ENCODE results near the gene TRAF7. TPM values are rescaled to one million over a fixed set of nuclear protein-coding genes. Genes with fewer than 3 reads are reported as not detected.
"Not testable (repeated sequence)": the region's sequence is repeated elsewhere in the genome, so short reads cannot be mapped to it uniquely, and the experiment has no call there.

TRAF7 gene
- total RNA-seq, 1 donor from 2014 or later = 70.7 TPM

DNA sequence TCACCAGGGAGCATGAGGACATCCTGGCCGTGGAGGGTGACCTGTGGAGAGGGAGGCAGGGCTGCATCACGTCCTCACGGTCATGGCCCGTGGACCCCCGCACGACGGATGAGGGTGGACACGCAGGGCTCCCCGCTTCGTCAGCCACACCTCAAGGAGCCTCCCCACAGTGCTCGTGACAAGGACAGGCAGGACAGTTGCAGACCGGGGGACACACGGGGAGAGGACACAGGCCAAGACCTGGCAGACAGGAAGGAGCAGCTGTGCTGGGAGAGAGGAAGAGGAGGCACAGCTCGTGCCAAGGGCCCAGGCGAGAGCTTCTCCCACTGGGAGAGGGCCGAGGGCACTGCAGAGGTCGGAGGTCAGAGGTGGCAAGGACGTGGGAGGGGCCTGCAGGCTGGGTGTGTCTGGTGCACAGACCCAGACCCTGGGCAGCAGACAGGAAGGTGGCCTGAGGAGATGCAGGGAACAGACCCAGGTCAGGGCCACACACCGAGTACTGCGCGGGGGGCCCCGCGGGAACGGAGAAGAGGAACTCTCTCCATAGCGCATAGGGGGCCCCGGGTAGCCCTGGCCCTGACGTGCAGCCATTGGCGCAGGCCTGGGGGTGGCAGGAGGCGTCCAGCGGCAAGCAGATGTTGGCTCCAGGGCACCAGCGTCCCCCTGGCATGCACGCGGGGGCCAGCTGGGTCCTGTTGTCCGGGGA is 40.5 kb upstream of the TRAF7 start:
- H3K27me3 Mint-ChIP-seq (ENCODE audit: low read depth); H3K4me3 Mint-ChIP-seq (ENCODE audit: low read depth); H3K36me3 Mint-ChIP-seq (ENCODE audit: low read depth); H3K9me3 Mint-ChIP-seq; intact Hi-C loops (cut with micrococcal nuclease); H3K27ac Mint-ChIP-seq; H3K4me1 Mint-ChIP-seq (ENCODE audit: low read depth); DNase-seq (ENCODE audit: low spot score): not testable (repeated sequence)

DNA sequence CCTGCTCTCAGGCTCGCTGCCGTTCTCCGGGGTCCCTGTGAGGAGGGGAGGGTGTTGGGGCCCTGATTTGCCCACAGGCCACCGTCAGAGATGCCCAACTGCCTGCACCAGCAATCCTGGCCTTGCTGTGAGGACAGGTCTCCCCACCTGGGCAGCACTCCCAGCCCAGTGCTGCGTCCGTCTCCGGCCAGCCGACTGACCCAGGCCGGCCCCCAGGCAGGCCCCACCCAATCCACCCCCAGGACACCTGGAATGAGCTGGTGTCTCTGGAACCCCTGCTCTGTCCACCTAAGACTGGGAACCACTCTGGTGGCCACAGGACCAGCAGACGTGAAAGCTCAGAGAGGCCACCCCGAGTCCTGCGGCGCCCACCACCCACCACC is 40.0 kb upstream of the TRAF7 start:
- Mint-ChIP-seq H3K36me3 (ENCODE audit: low read depth) (peaks cover 2% of the 10 kb centered on the region), H3K4me3 (ENCODE audit: low read depth) (no peak overlapping the region), H3K9me3 (no peaks in the 10 kb centered on the region), H3K4me1 (ENCODE audit: low read depth) (no peaks in the 10 kb centered on the region), H3K27me3 (ENCODE audit: low read depth) (no peaks in the 10 kb centered on the region), H3K27ac (no peak overlapping the region)
- intact Hi-C loops (cut with micrococcal nuclease) = no loop called here
- DNase-seq (ENCODE audit: low spot score) = no peak

DNA sequence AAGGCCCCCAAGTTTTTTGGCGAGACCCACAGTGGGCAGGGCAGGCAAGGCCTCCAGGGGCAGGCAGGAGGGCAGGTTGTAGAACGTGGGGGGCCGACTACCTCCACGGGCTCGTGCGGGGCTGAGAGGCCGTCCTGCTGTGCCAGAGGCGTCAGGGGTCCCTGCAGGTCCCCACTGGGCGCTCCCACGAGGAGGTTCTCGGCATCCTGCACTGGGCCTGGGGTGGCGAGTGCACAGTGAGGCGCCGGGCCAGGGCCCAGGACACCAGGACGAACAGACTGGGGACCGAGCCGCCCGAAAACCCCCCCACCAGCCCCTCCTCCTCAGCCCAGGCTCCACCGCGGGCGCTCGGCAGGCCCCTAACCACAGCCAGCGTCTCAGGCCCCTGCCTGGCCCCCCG is 39.2 kb upstream of the TRAF7 start:
- H3K4me1 Mint-ChIP-seq (ENCODE audit: low read depth); H3K9me3 Mint-ChIP-seq; DNase-seq (ENCODE audit: low spot score); H3K27me3 Mint-ChIP-seq (ENCODE audit: low read depth); intact Hi-C loops (cut with micrococcal nuclease); H3K36me3 Mint-ChIP-seq (ENCODE audit: low read depth); H3K4me3 Mint-ChIP-seq (ENCODE audit: low read depth); H3K27ac Mint-ChIP-seq: not testable (repeated sequence)

DNA sequence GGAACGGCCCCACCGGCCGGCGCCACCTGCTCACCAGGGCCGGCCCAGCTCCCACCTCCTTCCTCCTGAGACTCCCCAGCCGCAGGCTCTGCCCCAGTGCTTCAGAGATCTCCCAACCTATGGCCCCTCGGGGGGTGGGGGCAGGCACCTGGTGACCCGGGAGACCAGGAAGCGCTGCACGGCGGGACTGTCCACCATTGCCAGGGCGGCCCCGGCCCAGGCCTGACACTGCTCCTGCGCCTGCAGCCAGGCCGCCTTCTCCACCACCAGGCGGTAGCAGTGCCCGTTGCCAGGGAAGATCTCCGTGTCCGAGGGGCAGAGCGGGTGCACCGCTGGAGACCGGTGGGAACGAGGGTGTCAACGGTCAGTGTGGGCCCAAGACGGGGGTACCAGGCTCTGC is 38.2 kb upstream of the TRAF7 start:
- H3K4me1 Mint-ChIP-seq (ENCODE audit: low read depth); DNase-seq (ENCODE audit: low spot score); intact Hi-C loops (cut with micrococcal nuclease); H3K36me3 Mint-ChIP-seq (ENCODE audit: low read depth); H3K27ac Mint-ChIP-seq; H3K27me3 Mint-ChIP-seq (ENCODE audit: low read depth); H3K4me3 Mint-ChIP-seq (ENCODE audit: low read depth); H3K9me3 Mint-ChIP-seq: not testable (repeated sequence)

DNA sequence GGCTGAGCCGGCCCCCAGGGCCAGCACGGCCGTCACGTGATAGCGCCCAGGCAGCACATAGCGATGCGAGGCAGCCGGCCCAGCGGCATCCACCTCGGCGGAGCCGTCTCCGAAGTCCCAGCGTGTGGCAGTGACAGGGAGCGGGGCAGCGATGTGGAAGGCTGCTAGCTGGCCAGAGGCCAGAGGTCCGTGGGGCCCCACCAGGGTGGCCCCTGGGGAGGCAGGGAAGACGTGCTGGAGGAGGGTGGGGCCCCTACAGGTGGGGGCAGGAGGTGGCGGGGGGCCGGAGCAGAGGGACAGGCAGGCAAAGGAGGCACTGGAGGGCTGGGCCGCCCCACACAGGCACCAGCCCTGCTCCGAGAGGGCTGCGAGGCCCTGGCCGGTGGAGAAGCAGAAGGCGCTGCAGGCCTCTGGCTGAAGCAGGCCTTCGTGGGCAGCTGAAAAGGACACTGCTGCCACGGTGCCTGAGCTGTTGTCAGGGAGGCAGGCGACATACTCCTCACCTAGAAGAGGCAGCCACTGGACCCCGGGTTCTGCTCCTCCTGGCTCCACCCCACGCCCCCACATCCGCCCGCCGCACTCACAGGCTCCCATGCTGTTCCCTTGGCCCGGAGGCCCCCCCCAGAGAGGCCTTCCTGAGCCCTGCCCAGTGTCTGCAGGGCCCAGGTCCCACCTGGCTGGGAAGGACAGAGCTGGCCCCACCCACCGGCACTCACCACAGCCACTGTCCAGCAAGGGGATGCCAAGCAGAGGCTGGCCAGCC is 37.4 kb upstream of the TRAF7 start:
- DNase-seq (ENCODE audit: low spot score); H3K27ac Mint-ChIP-seq; intact Hi-C loops (cut with micrococcal nuclease); H3K4me1 Mint-ChIP-seq (ENCODE audit: low read depth); H3K9me3 Mint-ChIP-seq; H3K36me3 Mint-ChIP-seq (ENCODE audit: low read depth); H3K27me3 Mint-ChIP-seq (ENCODE audit: low read depth); H3K4me3 Mint-ChIP-seq (ENCODE audit: low read depth): not testable (repeated sequence)

DNA sequence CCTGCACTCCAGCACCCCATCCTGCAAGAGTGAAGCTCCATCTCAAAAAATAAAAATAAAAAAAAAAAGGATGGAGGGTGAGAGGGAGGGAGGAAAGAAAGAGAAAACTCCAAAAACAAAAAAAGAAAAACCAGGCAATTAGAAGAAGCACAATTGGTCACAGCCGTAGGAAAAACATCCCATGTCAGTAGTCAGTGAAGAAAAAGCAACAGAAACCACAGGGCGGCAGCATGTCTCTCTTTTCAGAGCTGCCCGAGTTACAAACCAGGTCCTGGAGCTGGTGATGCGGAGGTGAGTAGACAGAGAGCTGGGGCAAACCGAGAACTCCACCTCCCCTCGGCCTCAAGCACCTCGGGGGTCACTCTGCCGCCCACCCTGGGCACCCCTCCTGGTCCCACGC is 34.3 kb upstream of the TRAF7 start:
- H3K27me3 Mint-ChIP-seq (ENCODE audit: low read depth); DNase-seq (ENCODE audit: low spot score); H3K4me1 Mint-ChIP-seq (ENCODE audit: low read depth); H3K4me3 Mint-ChIP-seq (ENCODE audit: low read depth); intact Hi-C loops (cut with micrococcal nuclease); H3K36me3 Mint-ChIP-seq (ENCODE audit: low read depth); H3K27ac Mint-ChIP-seq; H3K9me3 Mint-ChIP-seq: not testable (repeated sequence)

DNA sequence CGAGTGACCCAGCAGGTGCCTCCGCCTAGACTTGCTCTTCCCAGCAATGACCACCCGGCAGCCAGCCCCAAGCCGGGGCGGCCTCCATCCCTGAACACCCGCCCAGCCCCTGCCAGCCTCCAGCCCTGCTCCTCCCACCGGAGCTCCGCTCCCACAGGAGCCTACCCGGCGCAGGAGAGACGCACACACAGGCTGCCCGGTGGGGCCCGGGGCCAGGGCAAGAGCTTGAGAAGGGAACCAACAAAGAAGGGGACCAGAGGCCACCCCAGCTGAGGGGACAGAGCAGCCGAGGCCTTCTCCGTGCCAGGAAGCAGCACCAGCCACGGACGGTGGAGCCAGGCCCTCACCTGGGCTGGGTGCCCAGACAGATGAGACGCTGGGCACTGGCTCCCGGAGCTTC is 33.7 kb upstream of the TRAF7 start:
- Mint-ChIP-seq H3K36me3 (ENCODE audit: low read depth) (no peaks in the 10 kb centered on the region), H3K4me1 (ENCODE audit: low read depth) (no peaks in the 10 kb centered on the region)
- intact Hi-C loops (cut with micrococcal nuclease) = no loop called here

DNA sequence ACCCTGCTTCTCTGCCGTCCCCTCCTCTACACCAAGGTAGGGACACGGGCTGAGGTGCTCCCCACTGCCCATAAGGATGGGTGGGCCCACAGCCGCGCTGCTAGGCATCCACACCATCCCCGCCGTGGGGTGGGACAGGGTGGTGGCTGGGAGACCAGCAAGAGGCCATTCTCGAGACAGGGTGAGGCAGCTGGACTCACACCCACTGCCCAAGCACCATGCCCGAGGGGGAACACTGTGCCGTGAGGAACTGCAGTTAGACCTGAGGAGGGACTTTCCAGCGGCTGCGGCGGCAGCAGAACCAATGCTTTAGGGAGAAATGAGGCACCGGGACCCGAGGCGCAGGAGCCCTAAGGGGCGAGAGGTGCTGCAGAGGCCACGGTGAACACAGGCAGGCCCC is 33.2 kb upstream of the TRAF7 start:
- no peaks in the 10 kb centered on the region for H3K9me3 Mint-ChIP-seq
- no peak overlapping the region for H3K27ac Mint-ChIP-seq
- no peak for DNase-seq (ENCODE audit: low spot score)
- intact Hi-C loops (cut with micrococcal nuclease) = no loop called here
- no peaks in the 10 kb centered on the region for H3K27me3 Mint-ChIP-seq (ENCODE audit: low read depth)
- H3K4me1 Mint-ChIP-seq (ENCODE audit: low read depth) = no peaks in the 10 kb centered on the region
- H3K36me3 Mint-ChIP-seq (ENCODE audit: low read depth) = no peaks in the 10 kb centered on the region
- no peak overlapping the region for H3K4me3 Mint-ChIP-seq (ENCODE audit: low read depth)

More for the DNA sequence above, 33.7 kb upstream of the TRAF7 start:
- Mint-ChIP-seq H3K4me3 (ENCODE audit: low read depth) (no peak overlapping the region), H3K9me3 (no peaks in the 10 kb centered on the region), H3K27me3 (ENCODE audit: low read depth) (no peaks in the 10 kb centered on the region), H3K27ac (no peak overlapping the region)
- no peak for DNase-seq (ENCODE audit: low spot score)

DNA sequence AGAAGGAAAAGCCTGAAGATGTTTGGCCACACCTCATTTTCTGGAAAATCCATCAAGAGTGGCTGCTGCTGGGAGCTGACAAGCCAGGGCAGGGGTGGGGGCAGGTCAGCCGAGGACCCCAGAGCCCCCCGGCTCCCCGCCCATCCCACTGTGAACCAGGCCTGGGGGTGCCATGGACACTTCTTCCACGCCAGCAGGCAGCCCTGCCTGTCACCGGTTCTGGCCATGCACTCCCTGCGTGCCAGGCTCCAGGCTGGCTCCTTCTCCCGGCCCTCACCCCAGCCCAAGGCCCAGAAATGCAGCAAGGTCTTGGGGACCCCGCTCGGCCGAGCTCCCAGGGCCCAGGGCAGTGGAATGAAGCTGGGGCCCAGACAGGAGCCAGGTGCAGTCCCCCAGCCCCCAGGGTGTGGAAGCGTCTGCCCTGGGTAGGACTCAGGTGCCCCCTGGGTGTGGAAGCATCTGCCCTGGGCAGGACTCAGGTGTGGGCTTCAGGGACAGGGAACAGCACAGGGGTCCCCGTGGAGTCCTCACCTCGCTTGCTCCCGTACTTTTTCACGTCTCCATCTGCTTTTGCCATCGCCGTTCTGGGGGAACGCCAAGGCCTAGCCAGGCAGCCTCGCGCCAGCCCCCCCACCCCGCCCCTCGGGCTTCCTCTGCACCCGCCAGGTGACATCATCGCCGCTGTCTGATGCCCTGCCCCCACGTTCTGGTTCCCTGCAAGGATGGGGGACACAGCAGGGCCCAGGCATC is 32.5 kb upstream of the TRAF7 start:
- H3K4me3 Mint-ChIP-seq (ENCODE audit: low read depth); H3K27me3 Mint-ChIP-seq (ENCODE audit: low read depth); intact Hi-C loops (cut with micrococcal nuclease); H3K9me3 Mint-ChIP-seq; H3K4me1 Mint-ChIP-seq (ENCODE audit: low read depth); H3K36me3 Mint-ChIP-seq (ENCODE audit: low read depth); H3K27ac Mint-ChIP-seq; DNase-seq (ENCODE audit: low spot score): not testable (repeated sequence)

DNA sequence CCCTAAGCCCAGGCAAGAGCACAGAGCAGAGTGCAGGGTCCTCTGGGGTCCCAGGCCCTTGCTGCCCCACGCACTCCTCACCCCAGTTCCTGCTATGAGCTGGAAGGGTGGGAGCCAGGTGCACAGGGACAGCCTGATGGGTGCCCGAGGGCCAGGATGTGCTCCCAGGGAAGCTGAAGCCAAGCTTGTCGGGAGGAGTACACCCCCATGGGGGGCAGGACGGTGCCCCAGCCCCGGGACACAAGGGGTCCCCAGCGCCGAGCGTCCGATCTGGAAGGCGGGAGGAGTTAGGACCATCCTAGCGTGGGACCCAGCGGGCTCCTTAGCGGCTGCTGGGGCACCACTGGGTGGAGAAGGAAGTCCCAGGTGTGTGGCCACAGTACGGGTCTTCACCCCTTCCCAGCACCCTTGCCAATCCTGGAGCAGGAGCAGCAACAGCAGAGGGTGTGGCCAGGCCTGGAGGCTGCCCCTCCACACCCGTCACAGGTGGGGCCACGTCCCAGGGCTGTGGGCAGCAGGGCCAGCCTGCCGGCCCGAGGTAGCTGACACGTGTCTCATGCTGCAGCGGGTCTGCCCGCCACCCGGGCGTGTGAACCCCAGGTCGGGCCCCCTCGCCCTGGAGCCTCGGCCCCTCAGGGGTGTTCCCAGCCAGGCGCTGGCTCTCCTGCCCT is 31.7 kb upstream of the TRAF7 start:
- DNase-seq (ENCODE audit: low spot score); H3K9me3 Mint-ChIP-seq; H3K36me3 Mint-ChIP-seq (ENCODE audit: low read depth); H3K27ac Mint-ChIP-seq; H3K27me3 Mint-ChIP-seq (ENCODE audit: low read depth); intact Hi-C loops (cut with micrococcal nuclease); H3K4me1 Mint-ChIP-seq (ENCODE audit: low read depth); H3K4me3 Mint-ChIP-seq (ENCODE audit: low read depth): not testable (repeated sequence)

DNA sequence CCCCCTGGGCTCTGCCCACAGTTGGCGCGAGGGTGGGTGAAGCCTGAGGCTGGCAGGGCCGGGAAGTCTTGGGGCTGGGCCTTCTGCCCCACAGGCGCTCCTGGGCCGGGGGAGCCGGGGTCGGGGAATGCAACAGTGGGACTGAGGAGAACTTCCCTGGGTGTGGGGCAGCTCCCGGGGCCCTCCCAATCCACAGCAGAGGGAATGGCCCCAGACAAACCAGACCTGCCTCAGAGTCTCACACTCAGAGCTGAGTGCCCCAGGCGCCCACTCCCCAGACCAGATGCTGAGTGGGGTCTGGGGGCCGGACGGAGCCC is 31.2 kb upstream of the TRAF7 start:
- H3K4me3 Mint-ChIP-seq (ENCODE audit: low read depth); H3K27me3 Mint-ChIP-seq (ENCODE audit: low read depth); H3K27ac Mint-ChIP-seq; intact Hi-C loops (cut with micrococcal nuclease); DNase-seq (ENCODE audit: low spot score); H3K9me3 Mint-ChIP-seq; H3K36me3 Mint-ChIP-seq (ENCODE audit: low read depth); H3K4me1 Mint-ChIP-seq (ENCODE audit: low read depth): not testable (repeated sequence)

DNA sequence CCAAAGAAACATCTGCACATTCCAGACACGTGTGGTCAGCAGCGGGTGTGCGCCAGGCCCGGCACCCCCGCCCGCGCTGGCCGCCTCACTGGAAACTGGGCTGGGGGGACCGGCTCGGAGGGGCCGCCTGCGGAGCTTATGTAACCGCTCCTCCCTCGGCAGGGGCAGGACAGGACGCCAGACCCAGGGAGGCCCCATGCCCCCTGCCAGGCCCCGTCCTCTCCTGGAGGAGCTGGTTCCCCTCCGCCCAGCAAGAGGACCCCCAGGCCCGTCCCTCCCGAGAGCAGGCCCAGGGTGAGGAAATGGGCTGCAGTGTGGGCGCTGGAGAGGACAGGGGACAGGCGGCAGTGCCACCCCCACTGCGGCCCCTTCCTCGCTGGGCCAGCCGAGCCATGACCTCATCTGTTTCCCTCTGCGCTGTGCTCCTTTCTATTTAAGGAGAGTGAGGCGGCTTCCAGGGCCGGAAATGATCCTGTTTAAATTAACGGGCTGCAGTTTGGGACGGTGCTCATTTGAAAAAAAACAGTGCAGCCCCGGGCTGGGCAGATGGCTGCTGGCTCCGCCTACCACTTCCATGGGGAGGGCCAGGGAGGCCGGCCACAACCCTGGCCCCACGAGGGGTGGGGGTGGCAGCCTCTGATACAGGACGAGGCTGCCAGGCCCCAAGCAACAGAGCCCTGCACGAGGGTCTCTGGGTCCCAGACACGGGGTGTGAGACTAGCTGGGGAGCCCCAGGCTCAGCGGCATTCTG is 30.7 kb upstream of the TRAF7 start:
- H3K9me3 Mint-ChIP-seq; DNase-seq (ENCODE audit: low spot score); H3K4me3 Mint-ChIP-seq (ENCODE audit: low read depth); H3K27ac Mint-ChIP-seq; H3K4me1 Mint-ChIP-seq (ENCODE audit: low read depth); H3K27me3 Mint-ChIP-seq (ENCODE audit: low read depth); intact Hi-C loops (cut with micrococcal nuclease); H3K36me3 Mint-ChIP-seq (ENCODE audit: low read depth): not testable (repeated sequence)

Measured in activated T-helper 2 cell treated with anti-CD3 and anti-CD28 coated beads, Interferon-gamma antibody, Interleukin-2, Interleukin-4, amounts not matched to agents 10 μg/mL and 5 μg/mL and 100 μg/mL, durations not matched to agents 14 hours and 24 hours and 36 hours (primary cell).